Natural killer cell (primary cell): ENCODE data around the gene OXSR1. TPM values are rescaled to one million over a fixed set of nuclear protein-coding genes. Genes with fewer than 3 reads are reported as not detected.

Experiments used
- ATAC-seq, 3 donors: fragments of 150-1000 bp in 2 of 3; fragments of 200-7000 bp in 1 of 3; cut with Tn5 transposase; 1 replicate in 1 of 3; 2 replicates in 2 of 3; pipeline ENCODE4 v1.10.0; 2021; ENCODE audit warnings: mild to moderate bottlenecking in 2 of 3, moderate library complexity in 2 of 3
- DNase-seq, 2 donors: peaks; one replicate each; pipeline versions ENCODE4 v3.0.0 to v3.0.0-alpha.2; 2013 to 2021; ENCODE audit warnings: mixed read lengths in 1 of 2
- H3K27ac ChIP-seq: one replicate; pipeline ENCODE4 v1.5.1; 2013; ENCODE audit warnings: mild to moderate bottlenecking, low read length
- H3K27me3 ChIP-seq: one replicate; pipeline ENCODE4 v1.6.1; 2013; ENCODE audit warnings: low read length; ENCODE audit not compliant: control insufficient read depth, insufficient read depth
- H3K36me3 ChIP-seq: one replicate; pipeline ENCODE4 v1.6.1; 2013; ENCODE audit warnings: low read length; ENCODE audit not compliant: control insufficient read depth, insufficient read depth
- H3K4me1 ChIP-seq: one replicate; pipeline ENCODE4 v1.6.1; 2013; ENCODE audit warnings: low read length; ENCODE audit not compliant: control insufficient read depth, insufficient read depth
- H3K4me3 ChIP-seq: one replicate; pipeline ENCODE4 v1.5.1; 2013; ENCODE audit warnings: low read length
- H3K9me3 ChIP-seq: one replicate; pipeline ENCODE4 v1.6.1; 2013; ENCODE audit warnings: low read length; ENCODE audit not compliant: control insufficient read depth, insufficient read depth
- H3K27ac Mint-ChIP-seq, 2 donors: one replicate each; pipeline ENCODE4 v1.8.0; 2022; ENCODE audit warnings: mild to moderate bottlenecking in 2 of 2, mixed read lengths in 2 of 2, moderate library complexity in 1 of 2
- H3K27me3 Mint-ChIP-seq, 2 donors: one replicate each; pipeline ENCODE4 v1.8.0; 2022; ENCODE audit warnings: low read depth in 2 of 2, mixed read lengths in 2 of 2
- H3K36me3 Mint-ChIP-seq: one replicate; pipeline ENCODE4 v1.8.0; 2022; ENCODE audit warnings: mixed read lengths
- H3K4me1 Mint-ChIP-seq, 2 donors: one replicate each; pipeline ENCODE4 v1.8.0; 2022; ENCODE audit warnings: mixed read lengths in 2 of 2
- H3K4me3 Mint-ChIP-seq: one replicate; pipeline ENCODE4 v1.8.0; 2022; ENCODE audit warnings: mild to moderate bottlenecking, moderate library complexity, mixed read lengths
- H3K9me3 Mint-ChIP-seq, 2 donors: one replicate each; pipeline ENCODE4 v1.8.0; 2022; ENCODE audit warnings: mixed read lengths in 2 of 2
- CTCF ChIP-seq: fragments of 200-600 bp; IDR thresholded peaks from one replicate; pipeline ENCODE4 v1.8.0; 2022; ENCODE audit warnings: antibody characterized with exemption
- WGBS: methylation state at CpG from one replicate; pipeline ENCODE4 v1.1.7; 2013; ENCODE audit warnings: missing lambda C conversion rate; ENCODE audit not compliant: insufficient coverage; 5-methylcytosine and 5-hydroxymethylcytosine counted together
- intact Hi-C: fragments of 100-400 bp; cut with micrococcal nuclease; formaldehyde crosslinking; loops from one replicate; pipeline ENCODE4 v1.14.2; 2022
- total RNA-seq, 4 donors: library from RNA; stranded (reverse); fragments of 120-200 nt in 1 of 4; gene quantifications; one replicate each; pipeline versions ENCODE4 v1.2.3 to v1.2.4, GENCODE V29; 2013 to 2022

OXSR1 gene
- total RNA-seq, 3 donors from 2014 or later (not counting 1 experiment from before 2014, with no cell fraction given) = 37.2 to 46.1 (median 44.0) TPM

- ATAC-seq (no peak), DNase-seq (no peak)
- Histone ChIP-seq H3K4me3 (no peak overlapping the region), H3K27ac (no peak overlapping the region), H3K9me3 (no peaks in the 10 kb centered on the region), H3K27me3 (no peaks in the 10 kb centered on the region), H3K36me3 (peaks cover 57% of the 10 kb centered on the region), H3K4me1 (peaks cover 3% of the 10 kb centered on the region)
- 97% methylated on average over 9 of the region's 9 CpGs for WGBS
- intact Hi-C loops = no loop called here
- Mint-ChIP-seq H3K36me3 (peaks cover 6% of the 10 kb centered on the region), H3K27ac (no peak overlapping the region), H3K4me3 (no peak overlapping the region), H3K4me1 (peaks cover 5 to 34% of the 10 kb centered on the region in 2 donors), H3K27me3 (no peaks in the 10 kb centered on the region), H3K9me3 (no peaks in the 10 kb centered on the region)
- no peak for TF ChIP-seq CTCF
Measured at GRCh38 chr3:38121451-38121831, 43.9 kb upstream of the OXSR1 start.

GRCh38 chr3:38121832-38122461, 43.4 kb upstream of the OXSR1 start:
- H3K27ac Mint-ChIP-seq = peak overlapping the region in 1 of 2 donors; percentile 40
- Histone ChIP-seq H3K36me3 (peaks cover 62% of the 10 kb centered on the region), H3K4me3 (no peak overlapping the region), H3K4me1 (peaks cover 3% of the 10 kb centered on the region), H3K27ac (no peak overlapping the region), H3K9me3 (no peaks in the 10 kb centered on the region), H3K27me3 (no peaks in the 10 kb centered on the region)
- H3K4me3 Mint-ChIP-seq = no peak overlapping the region
- ATAC-seq = no peak
- H3K9me3 Mint-ChIP-seq = no peaks in the 10 kb centered on the region
- H3K27me3 Mint-ChIP-seq = no peaks in the 10 kb centered on the region
- TF ChIP-seq CTCF = no peak
- H3K36me3 Mint-ChIP-seq = peaks cover 6% of the 10 kb centered on the region
- peaks cover 5 to 34% of the 10 kb centered on the region in 2 donors for H3K4me1 Mint-ChIP-seq
- no peak for DNase-seq
- intact Hi-C loops = no loop called here
- 98% methylated on average over 13 of the region's 13 CpGs for WGBS

- DNase-seq = no peak
Measured at GRCh38 chr3:38122712-38123290, 42.5 kb upstream of the OXSR1 start.

More at GRCh38 chr3:38122712-38123290, 42.5 kb upstream of the OXSR1 start:
- Mint-ChIP-seq H3K4me1 (peaks cover 5 to 34% of the 10 kb centered on the region in 2 donors), H3K27ac (no peak overlapping the region), H3K36me3 (peaks cover 6% of the 10 kb centered on the region), H3K9me3 (no peaks in the 10 kb centered on the region), H3K27me3 (no peaks in the 10 kb centered on the region), H3K4me3 (no peak overlapping the region)
- no peak overlapping the region for H3K4me3 ChIP-seq
- no peaks in the 10 kb centered on the region for H3K27me3 ChIP-seq
- no peak for TF ChIP-seq CTCF
- peaks cover 70% of the 10 kb centered on the region for H3K36me3 ChIP-seq
- no peaks in the 10 kb centered on the region for H3K9me3 ChIP-seq
- no peak for ATAC-seq
- H3K27ac ChIP-seq = no peak overlapping the region
- intact Hi-C loops = no loop called here
- 95% methylated on average over 9 of the region's 9 CpGs for WGBS
- peaks cover 2% of the 10 kb centered on the region for H3K4me1 ChIP-seq
